Stimulated activated memory B cell treated with anti-CD40 and anti-IgM and Interleukin-4, amounts not matched to agents 10 μg/mL and 1 μg/mL and 100 μg/mL, for 72 hours (primary cell): ENCODE data around the gene TNFRSF8.

Experiments used
- ATAC-seq: fragments of 150-1000 bp; cut with Tn5 transposase; 2 replicates; pipeline ENCODE4 v1.10.0; 2021
- H3K27ac Mint-ChIP-seq: one replicate; pipeline ENCODE4 v1.8.0; 2022; ENCODE audit warnings: mild to moderate bottlenecking, mixed read lengths
- H3K27me3 Mint-ChIP-seq: one replicate; pipeline ENCODE4 v1.8.0; 2022; ENCODE audit warnings: mixed read lengths
- H3K36me3 Mint-ChIP-seq: one replicate; pipeline ENCODE4 v1.8.0; 2022; ENCODE audit warnings: mixed read lengths
- H3K4me1 Mint-ChIP-seq: one replicate; pipeline ENCODE4 v1.8.0; 2022; ENCODE audit warnings: mixed read lengths
- H3K4me3 Mint-ChIP-seq: one replicate; pipeline ENCODE4 v1.8.0; 2022; ENCODE audit warnings: mild to moderate bottlenecking, moderate library complexity, mixed read lengths
- H3K9me3 Mint-ChIP-seq: one replicate; pipeline ENCODE4 v1.8.0; 2022; ENCODE audit warnings: mixed read lengths

The TNFRSF8 gene

GRCh38 chr1:12063141-12064072 is at the start of gene TNFRSF8:
Gene TNFRSF8 (plus strand): TSS chr1:12063303. CDS start chr1:12063599, 296 bp downstream.
- no peak for ATAC-seq
- Mint-ChIP-seq H3K9me3 (no peaks in the 10 kb centered on the region), H3K4me1 (peaks cover 63% of the 10 kb centered on the region), H3K4me3 (peak within 1 kb of the TSS; percentile 70), H3K36me3 (peaks cover 5% of the 10 kb centered on the region), H3K27ac (peak within 1 kb of the TSS; percentile 6), H3K27me3 (peaks cover 56% of the 10 kb centered on the region)

- peaks cover 8% of the 10 kb centered on the region for H3K4me1 Mint-ChIP-seq
- ATAC-seq, result no peak
- H3K27me3 Mint-ChIP-seq, result no peaks in the 10 kb centered on the region
- H3K36me3 Mint-ChIP-seq, result peaks cover 35% of the 10 kb centered on the region
- H3K4me3 Mint-ChIP-seq, result no peak overlapping the region
- H3K27ac Mint-ChIP-seq, result peak overlapping the region; percentile 71
- no peaks in the 10 kb centered on the region for H3K9me3 Mint-ChIP-seq
Measured at GRCh38 chr1:12014141-12014991, 48.7 kb upstream of the TNFRSF8 start.

GRCh38 chr1:12015001-12015491 is 48.1 kb upstream of the TNFRSF8 start:
- ATAC-seq, result no peak
- Mint-ChIP-seq H3K4me3 (no peak overlapping the region), H3K4me1 (peaks cover 11% of the 10 kb centered on the region), H3K9me3 (no peaks in the 10 kb centered on the region), H3K27ac (peak overlapping the region; percentile 71), H3K27me3 (no peaks in the 10 kb centered on the region), H3K36me3 (peaks cover 29% of the 10 kb centered on the region)

- Mint-ChIP-seq H3K27ac (no peak overlapping the region), H3K4me1 (peaks cover 15% of the 10 kb centered on the region), H3K4me3 (no peak overlapping the region), H3K27me3 (no peaks in the 10 kb centered on the region), H3K9me3 (no peaks in the 10 kb centered on the region), H3K36me3 (peaks cover 25% of the 10 kb centered on the region)
- no peak for ATAC-seq
Measured at GRCh38 chr1:12015499-12015898, 47.6 kb upstream of the TNFRSF8 start.

GRCh38 chr1:12016182-12016581 is 46.9 kb upstream of the TNFRSF8 start:
- H3K4me1 Mint-ChIP-seq, result peaks cover 19% of the 10 kb centered on the region
- no peak overlapping the region for H3K4me3 Mint-ChIP-seq
- no peak for ATAC-seq
- no peaks in the 10 kb centered on the region for H3K27me3 Mint-ChIP-seq
- peaks cover 21% of the 10 kb centered on the region for H3K36me3 Mint-ChIP-seq
- H3K27ac Mint-ChIP-seq, result no peak overlapping the region
- H3K9me3 Mint-ChIP-seq, result no peaks in the 10 kb centered on the region

- peaks cover 17% of the 10 kb centered on the region for H3K4me1 Mint-ChIP-seq
- no peaks in the 10 kb centered on the region for H3K27me3 Mint-ChIP-seq
- peak overlapping the region; percentile 79 for H3K4me3 Mint-ChIP-seq
- H3K36me3 Mint-ChIP-seq, result peaks cover 31% of the 10 kb centered on the region
- no peaks in the 10 kb centered on the region for H3K9me3 Mint-ChIP-seq
- ATAC-seq, result peak; percentile 1
- peak overlapping the region; percentile 44 for H3K27ac Mint-ChIP-seq
Measured at GRCh38 chr1:12019858-12020509, 43.1 kb upstream of the TNFRSF8 start.

- Mint-ChIP-seq H3K27ac (no peak overlapping the region), H3K27me3 (no peaks in the 10 kb centered on the region), H3K4me1 (peaks cover 21% of the 10 kb centered on the region), H3K4me3 (no peak overlapping the region), H3K36me3 (peaks cover 45% of the 10 kb centered on the region), H3K9me3 (no peaks in the 10 kb centered on the region)
- no peak for ATAC-seq
Measured at GRCh38 chr1:12021616-12022015, 41.5 kb upstream of the TNFRSF8 start.

GRCh38 chr1:12022036-12022435 is 41.1 kb upstream of the TNFRSF8 start:
- Mint-ChIP-seq H3K36me3 (peaks cover 50% of the 10 kb centered on the region), H3K9me3 (no peaks in the 10 kb centered on the region), H3K4me3 (no peak overlapping the region), H3K27me3 (no peaks in the 10 kb centered on the region), H3K27ac (no peak overlapping the region), H3K4me1 (peaks cover 25% of the 10 kb centered on the region)
- ATAC-seq, result no peak

- ATAC-seq, result no peak
- Mint-ChIP-seq H3K4me1 (peaks cover 45% of the 10 kb centered on the region), H3K36me3 (peaks cover 88% of the 10 kb centered on the region), H3K27me3 (no peaks in the 10 kb centered on the region), H3K9me3 (no peaks in the 10 kb centered on the region), H3K27ac (no peak overlapping the region), H3K4me3 (no peak overlapping the region)
Measured at GRCh38 chr1:12026586-12026985, 36.5 kb upstream of the TNFRSF8 start.

GRCh38 chr1:12028248-12028647 is 34.9 kb upstream of the TNFRSF8 start:
- ATAC-seq, result no peak
- H3K4me1 Mint-ChIP-seq, result peaks cover 43% of the 10 kb centered on the region
- no peaks in the 10 kb centered on the region for H3K9me3 Mint-ChIP-seq
- peaks cover 81% of the 10 kb centered on the region for H3K36me3 Mint-ChIP-seq
- peak overlapping the region; percentile 1 for H3K27ac Mint-ChIP-seq
- H3K27me3 Mint-ChIP-seq, result no peaks in the 10 kb centered on the region
- H3K4me3 Mint-ChIP-seq, result no peak overlapping the region

GRCh38 chr1:12028957-12029511 is 34.1 kb upstream of the TNFRSF8 start:
- no peaks in the 10 kb centered on the region for H3K27me3 Mint-ChIP-seq
- no peak overlapping the region for H3K4me3 Mint-ChIP-seq
- H3K9me3 Mint-ChIP-seq, result no peaks in the 10 kb centered on the region
- ATAC-seq, result no peak
- peaks cover 74% of the 10 kb centered on the region for H3K36me3 Mint-ChIP-seq
- H3K27ac Mint-ChIP-seq, result peak overlapping the region; percentile 1
- peaks cover 43% of the 10 kb centered on the region for H3K4me1 Mint-ChIP-seq

GRCh38 chr1:12029720-12030339 is 33.3 kb upstream of the TNFRSF8 start:
- Mint-ChIP-seq H3K9me3 (no peaks in the 10 kb centered on the region), H3K4me1 (peaks cover 43% of the 10 kb centered on the region), H3K27ac (peak overlapping the region; percentile 67), H3K27me3 (no peaks in the 10 kb centered on the region), H3K36me3 (peaks cover 66% of the 10 kb centered on the region), H3K4me3 (no peak overlapping the region)
- ATAC-seq, result peak; percentile 88

- Mint-ChIP-seq H3K4me1 (peaks cover 42% of the 10 kb centered on the region), H3K27me3 (no peaks in the 10 kb centered on the region), H3K36me3 (peaks cover 53% of the 10 kb centered on the region), H3K9me3 (no peaks in the 10 kb centered on the region), H3K27ac (no peak overlapping the region), H3K4me3 (no peak overlapping the region)
- ATAC-seq, result peak; percentile 66
Measured at GRCh38 chr1:12031039-12031980, 31.8 kb upstream of the TNFRSF8 start.
